NCI-H524 (cell line): ENCODE data around the gene DELE1.

Source experiments
- DNase-seq, 2 experiments: peaks; one replicate each; lab custom pipeline; 2025; lab: John Stamatoyannopoulos, UW

The DELE1 gene

GRCh38 chr5:141957367-141957996 is 33.8 kb downstream of the DELE1 start:
- peak; percentile 73 to 79 for DNase-seq

- peak; percentile 29 to 67 for DNase-seq
Observed at GRCh38 chr5:141958113-141958512, 34.4 kb downstream of the DELE1 start, which contains the start of gene PCDH12. Gene PCDH12, minus strand, starts transcription at chr5:141958202. Its CDS starts 351 bp downstream, at chr5:141957851.

- DNase-seq, result no peak
Observed at GRCh38 chr5:141958546-141959172, 35.0 kb downstream of the DELE1 start.

GRCh38 chr5:141960018-141960417 is 36.3 kb downstream of the DELE1 start:
- peak in 1 of 2 experiments; percentile 26 for DNase-seq

GRCh38 chr5:141960449-141961323 is 37.0 kb downstream of the DELE1 start:
- DNase-seq, result peak; percentile 51 to 78

GRCh38 chr5:141961466-141961865 is 37.8 kb downstream of the DELE1 start:
- DNase-seq, result no peak

- no peak for DNase-seq
Observed at GRCh38 chr5:141963701-141964100, 40.0 kb downstream of the DELE1 start.

GRCh38 chr5:141965071-141965470 is 41.4 kb downstream of the DELE1 start:
- no peak for DNase-seq

GRCh38 chr5:141966275-141966962 is 42.7 kb downstream of the DELE1 start:
- no peak for DNase-seq

- DNase-seq, result no peak
Observed at GRCh38 chr5:141966963-141967333, 43.3 kb downstream of the DELE1 start.

GRCh38 chr5:141968914-141969608 is 45.4 kb downstream of the DELE1 start, which contains the start of gene RNF14:
Gene RNF14, plus strand, starts transcription at chr5:141969105. Its CDS starts 4,484 bp downstream, at chr5:141973589.
- peak; percentile 61 to 84 for DNase-seq

- DNase-seq, result no peak
Observed at GRCh38 chr5:141969783-141970771, 46.4 kb downstream of the DELE1 start.

- DNase-seq, result no peak
Observed at GRCh38 chr5:141973871-141974595, 50.4 kb downstream of the DELE1 start.

- no peak for DNase-seq
Observed at GRCh38 chr5:141976176-141976575, 52.5 kb downstream of the DELE1 start.

GRCh38 chr5:141978389-141978788 is 54.7 kb downstream of the DELE1 start:
- DNase-seq, result no peak

- no peak for DNase-seq
Observed at GRCh38 chr5:141982626-141983025, 59.0 kb downstream of the DELE1 start.

- DNase-seq, result no peak
Observed at GRCh38 chr5:141986072-141986471, 62.4 kb downstream of the DELE1 start.

- DNase-seq, result no peak
Observed at GRCh38 chr5:141989720-141990119, 66.0 kb downstream of the DELE1 start.
